SIG-M5 treated with dmso at 0.1 percent for 504 hours (cell line): ENCODE measurements around the gene KRT6A.

Source experiments
- DNase-seq: peaks from one replicate; lab custom pipeline; 2025; ENCODE audit not compliant: unreplicated experiment; lab: John Stamatoyannopoulos, UW

KRT6A gene

GRCh38 chr12:52524898-52525591 is 32.0 kb upstream of the KRT6A start:
- DNase-seq = no peak

GRCh38 chr12:52524241-52524897 is 31.3 kb upstream of the KRT6A start:
- no peak for DNase-seq

GRCh38 chr12:52523824-52524223 is 30.8 kb upstream of the KRT6A start:
- DNase-seq = no peak

- DNase-seq = no peak
These were observed 29.4 kb upstream of the KRT6A start for GRCh38 chr12:52522346-52523011.

- DNase-seq = no peak
These were observed 28.7 kb upstream of the KRT6A start for GRCh38 chr12:52521568-52522266.

- DNase-seq = no peak
These were observed 28.1 kb upstream of the KRT6A start for GRCh38 chr12:52521175-52521567.

- no peak for DNase-seq
These were observed 27.0 kb upstream of the KRT6A start, which contains the start of gene KRT5 for GRCh38 chr12:52519826-52520662. KRT5 (minus strand) TSS chr12:52520394; CDS start chr12:52520296, 98 bp downstream.

GRCh38 chr12:52519387-52519703 is 26.3 kb upstream of the KRT6A start:
- DNase-seq = no peak

GRCh38 chr12:52518574-52519386 is 25.7 kb upstream of the KRT6A start:
- no peak for DNase-seq

- DNase-seq = no peak
These were observed 24.8 kb upstream of the KRT6A start for GRCh38 chr12:52517888-52518287.

- no peak for DNase-seq
These were observed 24.2 kb upstream of the KRT6A start for GRCh38 chr12:52517005-52517835.

- DNase-seq = no peak
These were observed 23.1 kb upstream of the KRT6A start for GRCh38 chr12:52515927-52516831.

- no peak for DNase-seq
These were observed 22.2 kb upstream of the KRT6A start for GRCh38 chr12:52515319-52515646.

GRCh38 chr12:52514471-52515318 is 21.6 kb upstream of the KRT6A start:
- DNase-seq = no peak

- no peak for DNase-seq
These were observed 20.7 kb upstream of the KRT6A start for GRCh38 chr12:52513736-52514135.

GRCh38 chr12:52508211-52508610 is 15.2 kb upstream of the KRT6A start:
- DNase-seq = no peak
